ENCODE data around the gene PATE1.

GRCh38 chr11:125701018-125701610 lies 45.0 kb upstream of the PATE1 start:
- no peak for TF ChIP-seq CTCF (optimal IDR thresholded peaks at IDR 0.05 in 1 of 3, IDR thresholded peaks at IDR 0.05 in 1 of 3, conservative IDR thresholded peaks at IDR 0.05 in 1 of 3; ENCODE audit: extremely low read depth in 1 of 3, insufficient read depth in 2 of 3, low read length in 3 of 3)
- TF ChIP-seq EZH2 (IDR thresholded peaks at IDR 0.05; ENCODE audit: low read length), result no peak
